ENCODE results near the gene KIAA0232. TPM values are rescaled to one million over a fixed set of nuclear protein-coding genes. Genes with fewer than 3 reads are reported as not detected.

The KIAA0232 gene
- total RNA-seq, 1 experiment from 2014 or later: 28.5 TPM

DNA sequence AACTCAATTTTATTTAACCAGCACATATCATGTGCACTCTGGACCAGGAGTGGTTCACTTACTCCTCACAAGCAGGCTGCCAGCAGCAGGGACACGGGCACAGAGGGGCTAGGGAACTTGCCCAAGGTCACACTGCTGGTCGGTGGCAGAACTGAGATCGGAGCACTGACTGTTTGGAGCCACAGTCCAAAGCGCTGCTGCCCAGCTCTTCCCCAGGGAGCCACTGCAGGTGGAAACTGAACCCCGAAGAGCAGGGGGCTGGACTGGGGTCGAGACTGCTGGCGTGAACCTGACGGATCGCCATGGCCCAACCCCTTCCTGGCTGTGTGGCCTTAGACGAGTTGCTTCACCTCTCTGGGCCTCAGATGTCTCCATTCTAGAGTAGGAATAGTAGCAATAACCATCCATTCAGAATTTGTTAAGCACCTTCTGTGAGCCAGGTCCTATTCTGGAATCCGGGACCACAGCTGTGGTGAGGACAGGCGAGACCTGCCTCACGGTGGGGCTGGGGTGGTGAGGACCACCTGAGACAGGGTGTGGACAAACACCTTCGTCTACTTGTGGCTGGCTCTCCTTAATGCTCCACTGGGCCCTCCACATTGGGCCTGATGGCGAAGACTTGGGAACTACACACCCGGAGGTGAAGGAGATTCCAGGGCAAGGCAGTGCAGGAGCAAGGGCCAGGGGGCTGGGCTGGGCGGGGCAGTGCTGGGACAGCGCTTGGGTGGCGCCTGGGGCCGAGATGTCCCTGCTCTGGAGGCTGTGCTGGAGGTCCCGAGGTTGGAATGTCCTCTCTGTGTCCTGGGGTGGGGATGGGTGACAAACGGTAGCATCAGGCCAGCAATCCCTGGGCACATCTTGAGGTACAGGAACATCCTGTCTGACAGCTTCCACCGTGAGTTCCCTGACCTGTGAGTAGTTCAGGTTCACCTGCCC lies 32.0 kb upstream of the KIAA0232 start:
- Histone ChIP-seq H4K5ac (ENCODE audit: insufficient read length, low read depth, low read length) (no peak overlapping the region), H3K9ac (ENCODE audit: extremely low read depth, insufficient read length, low read length) (no peak overlapping the region)
- H3K27ac Mint-ChIP-seq: no peak overlapping the region; a peak in 1 of 7 replicates

More for the DNA sequence above, 32.0 kb upstream of the KIAA0232 start:
- Mint-ChIP-seq H3K36me3 (ENCODE audit: insufficient read depth in 1 of 3, low read depth in 3 of 3) (no peaks in the 10 kb centered on the region), H3K4me1 (peaks cover 7 to 17% of the 10 kb centered on the region in 2 experiments), H3K27me3 (ENCODE audit: low read depth) (no peaks in the 10 kb centered on the region; the same call in 1 of the 2 replicates), H3K9me3 (peaks cover 0 to 3% of the 10 kb centered on the region in 2 experiments; a peak in 1 of 5 replicates), H3K4me3 (no peak overlapping the region)
- Histone ChIP-seq H3K4ac (ENCODE audit: low read depth, low read length) (no peak overlapping the region), H3K9me3 (ENCODE audit: control insufficient read depth, low read depth, low read length) (no peaks in the 10 kb centered on the region), H2BK15ac (ENCODE audit: low read depth, low read length) (no peak overlapping the region), H4K20me1 (ENCODE audit: control insufficient read depth, insufficient read depth, insufficient read length) (no peaks in the 10 kb centered on the region), H3K27me3 (ENCODE audit: insufficient read depth, low read length) (no peaks in the 10 kb centered on the region), H3K18ac (ENCODE audit: insufficient read length, low read depth, low read length) (no peak overlapping the region), H2BK20ac (ENCODE audit: low read depth, low read length, poor library complexity, severe bottlenecking) (no peak overlapping the region), H3T11ph (ENCODE audit: low read length) (no peak overlapping the region), H2AK5ac (ENCODE audit: insufficient read length, low read length) (no peak overlapping the region), H3K4me1 (ENCODE audit: insufficient read depth, low read length) (no peaks in the 10 kb centered on the region), H4K91ac (ENCODE audit: insufficient read length, low read depth, low read length) (no peak overlapping the region), H2BK120ac (ENCODE audit: low read depth, low read length, poor library complexity, severe bottlenecking) (no peak overlapping the region), H3K27ac (ENCODE audit: insufficient read length, low read depth, low read length) (no peak overlapping the region), H3K23ac (ENCODE audit: insufficient read length, low read depth, low read length) (no peak overlapping the region), H3K79me1 (ENCODE audit: insufficient read depth, low read depth, low read length, poor library complexity, severe bottlenecking) (no peaks in the 10 kb centered on the region), H3K23me2 (ENCODE audit: insufficient read length, low read depth, low read length, poor library complexity, severe bottlenecking) (no peaks in the 10 kb centered on the region), H2BK12ac (ENCODE audit: insufficient read length, low read depth, low read length) (no peak overlapping the region), H3K79me2 (ENCODE audit: insufficient read depth, low read length) (no peaks in the 10 kb centered on the region), H2AFZ (ENCODE audit: low read length) (no peak overlapping the region), H2BK5ac (ENCODE audit: insufficient read length, low read length) (no peak overlapping the region), H3K4me2 (ENCODE audit: insufficient read depth, insufficient read length, low read length) (no peak overlapping the region), H3K56ac (ENCODE audit: insufficient read length, low read depth, low read length) (no peak overlapping the region), H4K8ac (replicated peaks; ENCODE audit: insufficient read length, low read depth, low read length) (no peak overlapping the region), H3K14ac (ENCODE audit: insufficient read depth, low read length) (no peak overlapping the region)
- no CpG with 5 or more reads among the region's 23 CpGs for WGBS (ENCODE audit: extremely low coverage, insufficient read length, low lambda C conversion rate)
- TF ChIP-seq, protein P1, sequence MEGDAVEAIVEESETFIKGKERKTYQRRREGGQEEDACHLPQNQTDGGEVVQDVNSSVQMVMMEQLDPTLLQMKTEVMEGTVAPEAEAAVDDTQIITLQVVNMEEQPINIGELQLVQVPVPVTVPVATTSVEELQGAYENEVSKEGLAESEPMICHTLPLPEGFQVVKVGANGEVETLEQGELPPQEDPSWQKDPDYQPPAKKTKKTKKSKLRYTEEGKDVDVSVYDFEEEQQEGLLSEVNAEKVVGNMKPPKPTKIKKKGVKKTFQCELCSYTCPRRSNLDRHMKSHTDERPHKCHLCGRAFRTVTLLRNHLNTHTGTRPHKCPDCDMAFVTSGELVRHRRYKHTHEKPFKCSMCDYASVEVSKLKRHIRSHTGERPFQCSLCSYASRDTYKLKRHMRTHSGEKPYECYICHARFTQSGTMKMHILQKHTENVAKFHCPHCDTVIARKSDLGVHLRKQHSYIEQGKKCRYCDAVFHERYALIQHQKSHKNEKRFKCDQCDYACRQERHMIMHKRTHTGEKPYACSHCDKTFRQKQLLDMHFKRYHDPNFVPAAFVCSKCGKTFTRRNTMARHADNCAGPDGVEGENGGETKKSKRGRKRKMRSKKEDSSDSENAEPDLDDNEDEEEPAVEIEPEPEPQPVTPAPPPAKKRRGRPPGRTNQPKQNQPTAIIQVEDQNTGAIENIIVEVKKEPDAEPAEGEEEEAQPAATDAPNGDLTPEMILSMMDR (conservative IDR thresholded peaks at IDR 0.05): no peak
- DNase-seq: no peak

Measured in H9 (cell line).